Measurements from ENCODE around the gene PSMG1. TPM values are rescaled to one million over a fixed set of nuclear protein-coding genes. Genes with fewer than 3 reads are reported as not detected.

PSMG1 gene
- total RNA-seq, 1 donor from 2014 or later, result 19.1 TPM

GRCh38 chr21:39148975-39149374, 34.3 kb downstream of the PSMG1 start:
- H3K4me3 ChIP-seq, result no peak overlapping the region
- no peak for DNase-seq
- TF ChIP-seq CTCF (IDR thresholded peaks at IDR 0.05), result no peak
- no peak for ATAC-seq
- H3K27me3 ChIP-seq (ENCODE audit: low read depth), result no peaks in the 10 kb centered on the region
- H3K27ac ChIP-seq, result no peak overlapping the region
- no peaks in the 10 kb centered on the region for H3K9me3 ChIP-seq
- intact Hi-C loops (cut with DNase I), result no loop called here
- no peaks in the 10 kb centered on the region for H3K36me3 ChIP-seq
- H3K4me1 ChIP-seq, result no peaks in the 10 kb centered on the region

GRCh38 chr21:39144191-39144590, 39.1 kb downstream of the PSMG1 start:
- no peak overlapping the region for H3K4me3 ChIP-seq
- no peak for TF ChIP-seq CTCF (IDR thresholded peaks at IDR 0.05)
- H3K27me3 ChIP-seq (ENCODE audit: low read depth), result no peaks in the 10 kb centered on the region
- no peak for ATAC-seq
- H3K36me3 ChIP-seq, result no peaks in the 10 kb centered on the region
- no peaks in the 10 kb centered on the region for H3K9me3 ChIP-seq
- H3K27ac ChIP-seq, result no peak overlapping the region
- intact Hi-C loops (cut with DNase I), result no loop called here
- H3K4me1 ChIP-seq, result no peaks in the 10 kb centered on the region
- no peak for DNase-seq

GRCh38 chr21:39142972-39143371, 40.3 kb downstream of the PSMG1 start:
- DNase-seq (no peak), ATAC-seq (no peak)
- H3K4me3 ChIP-seq, result no peak overlapping the region
- no peaks in the 10 kb centered on the region for H3K4me1 ChIP-seq
- intact Hi-C loops (cut with DNase I), result no loop called here
- H3K36me3 ChIP-seq, result no peaks in the 10 kb centered on the region
- H3K9me3 ChIP-seq, result no peaks in the 10 kb centered on the region
- no peak for TF ChIP-seq CTCF (IDR thresholded peaks at IDR 0.05)
- H3K27ac ChIP-seq, result no peak overlapping the region
- H3K27me3 ChIP-seq (ENCODE audit: low read depth), result no peaks in the 10 kb centered on the region

GRCh38 chr21:39141502-39141901, 41.7 kb downstream of the PSMG1 start:
- Histone ChIP-seq H3K4me1 (no peaks in the 10 kb centered on the region), H3K36me3 (no peaks in the 10 kb centered on the region), H3K9me3 (no peaks in the 10 kb centered on the region), H3K27ac (no peak overlapping the region), H3K4me3 (no peak overlapping the region), H3K27me3 (ENCODE audit: low read depth) (no peaks in the 10 kb centered on the region)
- TF ChIP-seq CTCF (IDR thresholded peaks at IDR 0.05), result no peak
- DNase-seq, result no peak
- no peak for ATAC-seq
- intact Hi-C loops (cut with DNase I), result no loop called here

GRCh38 chr21:39137248-39138178, 45.7 kb downstream of the PSMG1 start:
- Histone ChIP-seq H3K27ac (no peak overlapping the region), H3K9me3 (no peaks in the 10 kb centered on the region), H3K36me3 (no peaks in the 10 kb centered on the region), H3K4me3 (no peak overlapping the region), H3K27me3 (ENCODE audit: low read depth) (no peaks in the 10 kb centered on the region), H3K4me1 (no peaks in the 10 kb centered on the region)
- ATAC-seq, result peak; percentile 20 to 28
- intact Hi-C loops (cut with DNase I), result loop anchor here (5.0 kb wide), 1 partner anchor 405 kb away; no protein-coding TSS in a partner anchor
- TF ChIP-seq CTCF (IDR thresholded peaks at IDR 0.05), result no peak
- no peak for DNase-seq

All from lower lobe of right lung (tissue), 2 donors.